ENCODE data around the gene NAALADL2. TPM values are rescaled to one million over a fixed set of nuclear protein-coding genes. Genes with fewer than 3 reads are reported as not detected.

Gene NAALADL2
- total and polyA plus RNA-seq, 2 of the 13 experiments (the other 11 are each of a cell fraction or from before 2014, with no cell fraction given), result 0.08 TPM; not detected in 1

DNA sequence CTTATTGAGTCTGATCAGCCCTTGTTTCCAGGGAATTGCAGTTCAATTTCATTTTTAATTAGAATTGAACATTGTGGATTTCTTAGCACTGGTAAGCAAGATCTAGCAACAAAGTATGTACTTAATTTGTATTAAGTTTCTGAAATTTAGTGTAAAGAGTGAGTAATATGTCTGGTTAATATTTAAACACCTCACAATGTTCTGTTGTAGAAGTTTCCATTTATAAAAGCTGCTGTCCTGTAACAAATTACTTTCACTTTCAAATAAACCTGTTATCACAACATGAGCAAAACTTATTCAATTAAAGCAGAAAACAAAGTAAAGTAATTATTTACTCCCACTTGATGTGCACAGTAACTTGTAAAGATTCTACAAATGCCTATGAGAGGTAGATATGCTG is 448.5 kb downstream of the NAALADL2 start:
- no peaks in the 10 kb centered on the region for H3K9me3 ChIP-seq (ENCODE audit: low read length)
- no peak overlapping the region for H3K9ac ChIP-seq (ENCODE audit: insufficient read depth, low read depth, low read length)
- in situ Hi-C loops (cut with HindIII; ENCODE audit: extremely low pct_ligation_motif_present, low pct_unique_long_range_greater_than_20kb), result no loop called here
- POLR2A ChIA-PET, result no interaction called here
- H3K4me1 ChIP-seq (ENCODE audit: insufficient read depth, low read length), result no peaks in the 10 kb centered on the region
- BruUV-seq (replicated peaks), result no TSS peak
- H2AFZ ChIP-seq (ENCODE audit: low read length), result no peak overlapping the region
- H3K27me3 ChIP-seq (ENCODE audit: control insufficient read depth in 1 of 2, insufficient read depth in 2 of 2, low read length in 2 of 2), result no peaks in the 10 kb centered on the region
- H3K36me3 ChIP-seq (replicated peaks in 1 of 2; ENCODE audit: control insufficient read depth in 1 of 2, insufficient read depth in 2 of 2, low read length in 2 of 2), result no peaks in the 10 kb centered on the region
- H3K4me2 ChIP-seq (ENCODE audit: low read depth, low read length), result no peak overlapping the region
- FAIRE-seq (no peak), ATAC-seq (no peak), DNase-seq (ENCODE audit: low spot score) (no peak)
- intact Hi-C loops (cut with micrococcal nuclease; ENCODE audit: unreplicated experiment), result no loop called here
- CTCF ChIA-PET (ENCODE audit: low intra/inter-chr PET ratio, low total read pairs), result no interaction called here
- TF ChIP-seq STAG1 (CRISPR knock-in tag; IDR thresholded peaks at IDR 0.05) (no peak), ARNT2 (CRISPR knock-in tag; IDR thresholded peaks at IDR 0.05; ENCODE audit: low read depth) (no peak), FIP1L1 (IDR thresholded peaks at IDR 0.05; ENCODE audit: borderline replicate concordance, insufficient read depth, low read depth, low read length) (no peak), ZFYVE20 (CRISPR knock-in tag; IDR thresholded peaks at IDR 0.05; ENCODE audit: borderline replicate concordance, low read depth) (no peak), ZMYM3 (CRISPR knock-in tag; IDR thresholded peaks at IDR 0.05) (no peak), ZNF136 (CRISPR knock-in tag; IDR thresholded peaks at IDR 0.05; ENCODE audit: low read depth) (no peak), GFI1 (CRISPR knock-in tag; IDR thresholded peaks at IDR 0.05; ENCODE audit: borderline replicate concordance) (no peak), ZNF207 (IDR thresholded peaks at IDR 0.05; ENCODE audit: borderline replicate concordance) (no peak), DR1 (CRISPR knock-in tag; IDR thresholded peaks at IDR 0.05) (no peak), HNRNPLL (IDR thresholded peaks at IDR 0.05; ENCODE audit: low read depth, low read length, poor library complexity, severe bottlenecking) (no peak), ZNF337 (CRISPR knock-in tag; IDR thresholded peaks at IDR 0.05; ENCODE audit: borderline replicate concordance, low read depth) (no peak), ZFX (CRISPR knock-in tag; IDR thresholded peaks at IDR 0.05; ENCODE audit: low read depth) (no peak), TOE1 (CRISPR knock-in tag; IDR thresholded peaks at IDR 0.05) (no peak), PAX8 (CRISPR knock-in tag; IDR thresholded peaks at IDR 0.05; ENCODE audit: borderline replicate concordance) (no peak), ZNF792 (CRISPR knock-in tag; IDR thresholded peaks at IDR 0.05) (no peak), ESRRA (CRISPR knock-in tag; IDR thresholded peaks at IDR 0.05; ENCODE audit: low read depth) (no peak)
- TF ChIP-seq, protein P1, sequence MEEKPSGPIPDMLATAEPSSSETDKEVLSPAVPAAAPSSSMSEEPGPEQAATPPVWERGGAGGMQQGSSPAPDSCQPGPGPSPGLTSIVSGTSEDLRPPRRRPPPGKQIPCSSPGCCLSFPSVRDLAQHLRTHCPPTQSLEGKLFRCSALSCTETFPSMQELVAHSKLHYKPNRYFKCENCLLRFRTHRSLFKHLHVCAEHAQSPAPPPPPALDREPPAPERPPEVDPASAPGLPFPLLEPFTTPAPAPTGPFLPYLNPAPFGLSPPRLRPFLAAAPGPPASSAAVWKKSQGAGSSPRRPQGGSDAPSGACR (CRISPR knock-in tag; IDR thresholded peaks at IDR 0.05), result no peak
- TF ChIP-seq, protein P2, sequence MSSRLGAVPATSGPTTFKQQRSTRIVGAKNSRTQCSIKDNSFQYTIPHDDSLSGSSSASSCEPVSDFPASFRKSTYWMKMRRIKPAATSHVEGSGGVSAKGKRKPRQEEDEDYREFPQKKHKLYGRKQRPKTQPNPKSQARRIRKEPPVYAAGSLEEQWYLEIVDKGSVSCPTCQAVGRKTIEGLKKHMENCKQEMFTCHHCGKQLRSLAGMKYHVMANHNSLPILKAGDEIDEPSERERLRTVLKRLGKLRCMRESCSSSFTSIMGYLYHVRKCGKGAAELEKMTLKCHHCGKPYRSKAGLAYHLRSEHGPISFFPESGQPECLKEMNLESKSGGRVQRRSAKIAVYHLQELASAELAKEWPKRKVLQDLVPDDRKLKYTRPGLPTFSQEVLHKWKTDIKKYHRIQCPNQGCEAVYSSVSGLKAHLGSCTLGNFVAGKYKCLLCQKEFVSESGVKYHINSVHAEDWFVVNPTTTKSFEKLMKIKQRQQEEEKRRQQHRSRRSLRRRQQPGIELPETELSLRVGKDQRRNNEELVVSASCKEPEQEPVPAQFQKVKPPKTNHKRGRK (CRISPR knock-in tag; IDR thresholded peaks at IDR 0.05), result no peak
- TF ChIP-seq, protein P3, sequence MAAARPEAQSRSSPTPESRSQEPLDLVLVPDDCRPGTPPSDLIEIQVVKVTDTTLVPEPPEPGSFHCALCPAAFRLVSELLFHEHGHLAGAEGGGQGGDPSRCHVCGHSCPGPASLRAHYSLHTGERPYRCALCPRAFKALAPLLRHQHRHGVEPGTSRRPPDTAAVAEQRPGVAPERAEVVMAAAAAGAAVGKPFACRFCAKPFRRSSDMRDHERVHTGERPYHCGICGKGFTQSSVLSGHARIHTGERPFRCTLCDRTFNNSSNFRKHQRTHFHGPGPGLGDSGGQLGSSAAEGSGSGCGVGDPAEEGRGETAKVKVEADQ (CRISPR knock-in tag; IDR thresholded peaks at IDR 0.05; ENCODE audit: borderline replicate concordance), result no peak
- TF ChIP-seq, protein P4, sequence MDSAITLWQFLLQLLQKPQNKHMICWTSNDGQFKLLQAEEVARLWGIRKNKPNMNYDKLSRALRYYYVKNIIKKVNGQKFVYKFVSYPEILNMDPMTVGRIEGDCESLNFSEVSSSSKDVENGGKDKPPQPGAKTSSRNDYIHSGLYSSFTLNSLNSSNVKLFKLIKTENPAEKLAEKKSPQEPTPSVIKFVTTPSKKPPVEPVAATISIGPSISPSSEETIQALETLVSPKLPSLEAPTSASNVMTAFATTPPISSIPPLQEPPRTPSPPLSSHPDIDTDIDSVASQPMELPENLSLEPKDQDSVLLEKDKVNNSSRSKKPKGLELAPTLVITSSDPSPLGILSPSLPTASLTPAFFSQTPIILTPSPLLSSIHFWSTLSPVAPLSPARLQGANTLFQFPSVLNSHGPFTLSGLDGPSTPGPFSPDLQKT (CRISPR knock-in tag; IDR thresholded peaks at IDR 0.05; ENCODE audit: borderline replicate concordance), result no peak
- H3K4me3 ChIP-seq (replicated peaks in 1 of 3; ENCODE audit: insufficient read depth in 1 of 3, low read depth in 2 of 3, low read length in 3 of 3), result no peak overlapping the region
- no peak overlapping the region for H3K27ac ChIP-seq (ENCODE audit: extremely low read length, insufficient read depth, low read length)
- H3K79me2 ChIP-seq (ENCODE audit: insufficient read depth, low read length), result no peaks in the 10 kb centered on the region
- no peaks in the 10 kb centered on the region for H4K20me1 ChIP-seq (ENCODE audit: insufficient read depth, low read length)
